HepG2 (cell line): Measurements from ENCODE around the gene MINDY2. TPM values are rescaled to one million over a fixed set of nuclear protein-coding genes. Genes with fewer than 3 reads are reported as not detected.

Experiments
- ATAC-seq: fragments of 200-7000 bp; cut with Tn5 transposase; 3 replicates; pipeline ENCODE4 v1.9.1; 2020; ENCODE audit warnings: mild to moderate bottlenecking, moderate library complexity
- BruUV-seq: library from RNA; stranded (reverse); fragments of 400-500 nt; replicated peaks from 2 replicates; lab custom pipeline; 2021; lab: Mats Ljungman, UMichigan
- CTCF ChIA-PET: fragments of 300-600 bp; formaldehyde crosslinking; extraction: SDS; loops from one replicate; lab custom pipeline; 2021; ENCODE audit warnings: low total read pairs, inconsistent platforms, low intra/inter-chr PET ratio; lab: Yijun Ruan, JAX
- POLR2A ChIA-PET: fragments of 350-600 bp; sonication (Branson Sonifier 250); formaldehyde crosslinking; loops from one replicate; lab custom pipeline; 2020; ENCODE audit warnings: antibody characterized with exemption, inconsistent platforms; lab: Yijun Ruan, JAX
- DNase-seq: peaks from one replicate; pipeline ENCODE4 v3.0.0-alpha.2; 2015; ENCODE audit warnings: low spot score
- FAIRE-seq: peaks from 3 replicates; lab custom pipeline; 2011; peaks lifted over from hg19 to GRCh38; lab: Jason Lieb, UNC
- H2AFZ ChIP-seq: one replicate; pipeline ENCODE4 v1.6.1; 2011; ENCODE audit warnings: low read length, inconsistent platforms
- H3K27ac ChIP-seq: fragments of 300-600 bp; 3 replicates; pipeline ENCODE4 v1.8.0; 2011; ENCODE audit warnings: mixed run types, mild to moderate bottlenecking, mixed read lengths, low read length, inconsistent platforms; ENCODE audit not compliant: insufficient read depth; ENCODE audit errors: extremely low read length
- H3K27me3 ChIP-seq, 2 experiments: fragments of 200-600 bp in 1 of 2; 2 replicates in 1 of 2; 3 replicates in 1 of 2; pipeline versions ENCODE4 v1.6.0 to v1.8.0; 2011; ENCODE audit warnings: low read length in 2 of 2, mild to moderate bottlenecking in 2 of 2, moderate library complexity in 2 of 2, inconsistent platforms in 1 of 2; ENCODE audit not compliant: insufficient read depth in 2 of 2, control insufficient read depth in 1 of 2
- H3K36me3 ChIP-seq, 2 experiments: fragments of 200-600 bp in 1 of 2; replicated peaks in 1 of 2; 2 replicates in 1 of 2; 3 replicates in 1 of 2; pipeline versions ENCODE4 v1.5.1 to v1.8.0; 2011; ENCODE audit warnings: low read length in 2 of 2, inconsistent platforms in 1 of 2; ENCODE audit not compliant: insufficient read depth in 2 of 2, control insufficient read depth in 1 of 2
- H3K4me1 ChIP-seq: 2 replicates; pipeline ENCODE4 v1.5.1; 2012; ENCODE audit warnings: low read length, inconsistent platforms; ENCODE audit not compliant: insufficient read depth
- H3K4me2 ChIP-seq: 2 replicates; pipeline ENCODE4 v1.6.0; 2011; ENCODE audit warnings: low read depth, low read length, inconsistent platforms
- H3K4me3 ChIP-seq, 3 experiments: fragments of 200-600 bp in 1 of 3; sonication (generic), shearing (Covaris generic) in 1 of 3; replicated peaks in 1 of 3; 2 replicates each; pipeline ENCODE4 v1.5.1; 2011 to 2016; ENCODE audit warnings: low read length in 3 of 3, inconsistent platforms in 2 of 3, low read depth in 2 of 3, mild to moderate bottlenecking in 2 of 3, control low read depth in 1 of 3, mixed read lengths in 1 of 3; ENCODE audit not compliant: insufficient read depth in 1 of 3
- H3K79me2 ChIP-seq: one replicate; pipeline ENCODE4 v1.6.1; 2011; ENCODE audit warnings: low read length, inconsistent platforms; ENCODE audit not compliant: insufficient read depth
- H3K9ac ChIP-seq: 2 replicates; pipeline ENCODE4 v1.6.0; 2011; ENCODE audit warnings: mild to moderate bottlenecking, low read depth, low read length, inconsistent platforms; ENCODE audit not compliant: insufficient read depth
- H3K9me3 ChIP-seq: 2 replicates; pipeline ENCODE4 v1.5.1; 2012; ENCODE audit warnings: mild to moderate bottlenecking, low read length
- H4K20me1 ChIP-seq: 2 replicates; pipeline ENCODE4 v1.6.0; 2011; ENCODE audit warnings: inconsistent platforms, mild to moderate bottlenecking, low read length, moderate library complexity; ENCODE audit not compliant: insufficient read depth
- CREM ChIP-seq, 2 experiments: sonication (generic) in 1 of 2; formaldehyde crosslinking in 1 of 2; IDR thresholded peaks; 2 replicates each; pipeline versions ENCODE4 v1.4.0 to v1.6.1; 2016 to 2020; ENCODE audit warnings: antibody characterized with exemption in 1 of 2, mild to moderate bottlenecking in 1 of 2, missing genetic modification reagents in 1 of 2
- EHMT2 ChIP-seq: fragments of 200-600 bp; sonication (generic); IDR thresholded peaks from 2 replicates; pipeline ENCODE4 v1.7.0; 2017; ENCODE audit warnings: antibody characterized with exemption, low read depth, low read length, borderline replicate concordance
- GZF1 ChIP-seq: sonication (generic); formaldehyde crosslinking; IDR thresholded peaks from 2 replicates; pipeline ENCODE4 v1.5.1; 2020; ENCODE audit warnings: mild to moderate bottlenecking, missing genetic modification reagents
- SIX4 ChIP-seq: sonication (generic); formaldehyde crosslinking; IDR thresholded peaks from 2 replicates; pipeline ENCODE4 v1.4.0; 2020; ENCODE audit warnings: missing genetic modification reagents
- STAG1 ChIP-seq: sonication (generic); formaldehyde crosslinking; IDR thresholded peaks from 2 replicates; pipeline ENCODE4 v1.4.0; 2020; ENCODE audit warnings: missing genetic modification reagents
- ZNF121 ChIP-seq: sonication (generic); formaldehyde crosslinking; IDR thresholded peaks from 2 replicates; pipeline ENCODE4 v1.5.0; 2020; ENCODE audit warnings: mild to moderate bottlenecking, missing genetic modification reagents
- ZNF816 ChIP-seq: sonication (generic); formaldehyde crosslinking; IDR thresholded peaks from 2 replicates; pipeline ENCODE4 v1.8.0; 2022; ENCODE audit warnings: missing genetic modification reagents, mild to moderate bottlenecking, borderline replicate concordance
- ZNF878 ChIP-seq: sonication (generic); formaldehyde crosslinking; IDR thresholded peaks from 2 replicates; pipeline ENCODE4 v1.8.1; 2023; ENCODE audit warnings: mild to moderate bottlenecking, missing genetic modification reagents, moderate library complexity
- ZSCAN29 ChIP-seq: sonication (generic); formaldehyde crosslinking; conservative IDR thresholded peaks from 2 replicates; pipeline ENCODE4 v1.4.0; 2020; ENCODE audit warnings: mild to moderate bottlenecking, missing genetic modification reagents
- WGBS: methylation state at CpG from one replicate; pipeline ENCODE4 v1.1.6; 2017; ENCODE audit warnings: low lambda C conversion rate; 5-methylcytosine and 5-hydroxymethylcytosine counted together
- in situ Hi-C: cut with HindIII; loops from 2 replicates; pipeline ENCODE4 v1.10.0; 2017; ENCODE audit warnings: low pct_unique_long_range_greater_than_20kb; ENCODE audit not compliant: extremely low pct_ligation_motif_present
- intact Hi-C: fragments of 100-400 bp; cut with micrococcal nuclease; formaldehyde crosslinking; loops from one replicate; pipeline ENCODE4 v1.10.0; 2022; ENCODE audit not compliant: unreplicated experiment
- polyA plus RNA-seq, 8 experiments: library from polyadenylated mRNA; depleted of rRNA in 3 of 8; stranded (reverse) in 7 of 8; unstranded in 1 of 8; fragments of >200 nt; fragmentation: Illumina TruSeq in 4 of 8; extraction: Trizol in 4 of 8; gene quantifications; 2 replicates each; pipeline versions ENCODE4 v1.2.1 to v1.2.3, GENCODE V29; 2011 to 2016; ENCODE audit warnings: low read depth in 4 of 8, missing spikeins in 1 of 8, mixed read lengths in 1 of 8; ENCODE audit not compliant: insufficient read depth in 1 of 8
- total RNA-seq, 5 experiments: library from RNA; depleted of rRNA; stranded (reverse); fragments of >200 nt; fragmentation: Illumina TruSeq; extraction: Trizol; gene quantifications; 2 replicates each; pipeline ENCODE4 v1.2.3, GENCODE V29; 2016; ENCODE audit warnings: low read depth in 1 of 5
- TF ChIP-seq, protein P1 (sequence below): sonication (generic); formaldehyde crosslinking; IDR thresholded peaks from 2 replicates; pipeline ENCODE4 v1.9.0; 2022; ENCODE audit warnings: missing genetic modification reagents, mild to moderate bottlenecking, borderline replicate concordance
- TF ChIP-seq, protein P2 (sequence below): sonication (generic); formaldehyde crosslinking; IDR thresholded peaks from 2 replicates; pipeline ENCODE4 v1.5.0; 2020; ENCODE audit warnings: mild to moderate bottlenecking, missing genetic modification reagents
- TF ChIP-seq, protein P3 (sequence below): sonication (generic); formaldehyde crosslinking; IDR thresholded peaks from 2 replicates; pipeline ENCODE4 v1.5.0; 2020; ENCODE audit warnings: mild to moderate bottlenecking, missing genetic modification reagents, moderate library complexity

Gene MINDY2
- total and polyA plus RNA-seq, 2 of the 13 experiments (the other 11 are each of a cell fraction or from before 2014, with no cell fraction given) = 7.2 to 12.6 TPM

DNA sequence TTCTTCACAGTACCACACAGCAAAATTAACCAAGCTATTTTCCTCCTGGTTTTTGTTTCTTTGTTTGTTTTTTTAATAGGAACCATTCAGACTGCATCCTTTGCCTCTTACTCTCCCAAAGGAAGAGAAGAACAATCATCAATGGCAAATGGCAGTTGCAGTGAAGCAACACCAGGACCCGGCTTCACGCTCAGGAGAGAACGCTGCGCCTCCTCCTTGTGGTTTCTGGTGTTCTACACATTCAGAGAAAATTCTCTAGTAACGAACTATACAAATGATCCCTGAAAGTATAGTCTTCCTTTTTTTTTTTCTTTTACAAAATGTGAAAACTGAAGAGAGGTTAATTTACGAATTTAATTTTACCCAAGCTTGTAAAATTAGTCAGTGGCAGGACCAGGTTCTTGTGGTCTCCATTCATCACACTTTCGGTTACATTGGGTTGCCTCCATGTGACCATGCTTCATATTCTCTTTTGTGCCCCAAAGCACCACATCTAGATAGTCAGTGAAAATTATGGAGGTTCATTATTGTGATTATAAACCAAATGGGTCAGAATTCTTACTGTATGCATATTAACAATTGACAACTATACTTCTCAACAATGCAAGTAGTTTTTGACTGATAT is 10.6 kb upstream of the MINDY2 start (continued):
- TF ChIP-seq, protein P1, sequence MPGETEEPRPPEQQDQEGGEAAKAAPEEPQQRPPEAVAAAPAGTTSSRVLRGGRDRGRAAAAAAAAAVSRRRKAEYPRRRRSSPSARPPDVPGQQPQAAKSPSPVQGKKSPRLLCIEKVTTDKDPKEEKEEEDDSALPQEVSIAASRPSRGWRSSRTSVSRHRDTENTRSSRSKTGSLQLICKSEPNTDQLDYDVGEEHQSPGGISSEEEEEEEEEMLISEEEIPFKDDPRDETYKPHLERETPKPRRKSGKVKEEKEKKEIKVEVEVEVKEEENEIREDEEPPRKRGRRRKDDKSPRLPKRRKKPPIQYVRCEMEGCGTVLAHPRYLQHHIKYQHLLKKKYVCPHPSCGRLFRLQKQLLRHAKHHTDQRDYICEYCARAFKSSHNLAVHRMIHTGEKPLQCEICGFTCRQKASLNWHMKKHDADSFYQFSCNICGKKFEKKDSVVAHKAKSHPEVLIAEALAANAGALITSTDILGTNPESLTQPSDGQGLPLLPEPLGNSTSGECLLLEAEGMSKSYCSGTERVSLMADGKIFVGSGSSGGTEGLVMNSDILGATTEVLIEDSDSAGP (CRISPR knock-in tag) = no peak
- no peak for TF ChIP-seq SIX4
- no peak for TF ChIP-seq ZSCAN29 (CRISPR knock-in tag)
- no peak for TF ChIP-seq ZNF816 (CRISPR knock-in tag)

DNA sequence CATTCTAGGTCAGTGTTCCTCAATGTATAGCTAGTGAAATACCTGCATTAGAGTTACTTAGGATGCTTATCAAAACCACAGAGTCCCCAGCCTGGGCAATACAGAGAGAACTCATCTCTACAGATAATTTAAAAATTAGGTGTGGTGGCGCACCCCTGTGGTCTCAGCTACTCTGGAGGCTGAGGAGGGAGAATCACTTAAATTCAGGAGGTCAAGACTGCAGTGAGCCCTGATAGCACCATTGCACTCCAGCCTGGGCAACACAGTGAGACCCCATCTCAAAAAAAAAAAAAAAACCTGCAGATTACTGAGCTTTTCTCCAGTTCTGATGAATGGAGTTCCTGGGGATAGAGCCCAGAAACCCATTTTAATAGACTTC is 10.1 kb upstream of the MINDY2 start:
- CTCF ChIA-PET = no interaction called here
- in situ Hi-C loops (no loop called here), intact Hi-C loops (no loop called here)
- Histone ChIP-seq H2AFZ (no peak overlapping the region), H3K9me3 (peaks cover 8% of the 10 kb centered on the region), H4K20me1 (no peaks in the 10 kb centered on the region), H3K4me3 (no peak overlapping the region), H3K36me3 (no peaks in the 10 kb centered on the region), H3K27ac (no peak overlapping the region), H3K79me2 (no peaks in the 10 kb centered on the region), H3K27me3 (no peaks in the 10 kb centered on the region), H3K4me1 (peaks cover 11% of the 10 kb centered on the region), H3K4me2 (no peak overlapping the region), H3K9ac (no peak overlapping the region)
- BruUV-seq = no TSS peak
- no peak for FAIRE-seq
- POLR2A ChIA-PET = interaction anchor here (1.5 to 1.6 kb wide), 2 partner anchors 10 to 11 kb away, joined by 7 read pairs; partner anchors contain the start of genes ADAM10 and MINDY2
- no peak for DNase-seq
- no peak for ATAC-seq
- 56% methylated on average over 1 of the region's 1 CpG for WGBS
- TF ChIP-seq ZNF121 (CRISPR knock-in tag) = peak; percentile 47; the same call in 1 of the 2 replicates
- TF ChIP-seq, protein P2, sequence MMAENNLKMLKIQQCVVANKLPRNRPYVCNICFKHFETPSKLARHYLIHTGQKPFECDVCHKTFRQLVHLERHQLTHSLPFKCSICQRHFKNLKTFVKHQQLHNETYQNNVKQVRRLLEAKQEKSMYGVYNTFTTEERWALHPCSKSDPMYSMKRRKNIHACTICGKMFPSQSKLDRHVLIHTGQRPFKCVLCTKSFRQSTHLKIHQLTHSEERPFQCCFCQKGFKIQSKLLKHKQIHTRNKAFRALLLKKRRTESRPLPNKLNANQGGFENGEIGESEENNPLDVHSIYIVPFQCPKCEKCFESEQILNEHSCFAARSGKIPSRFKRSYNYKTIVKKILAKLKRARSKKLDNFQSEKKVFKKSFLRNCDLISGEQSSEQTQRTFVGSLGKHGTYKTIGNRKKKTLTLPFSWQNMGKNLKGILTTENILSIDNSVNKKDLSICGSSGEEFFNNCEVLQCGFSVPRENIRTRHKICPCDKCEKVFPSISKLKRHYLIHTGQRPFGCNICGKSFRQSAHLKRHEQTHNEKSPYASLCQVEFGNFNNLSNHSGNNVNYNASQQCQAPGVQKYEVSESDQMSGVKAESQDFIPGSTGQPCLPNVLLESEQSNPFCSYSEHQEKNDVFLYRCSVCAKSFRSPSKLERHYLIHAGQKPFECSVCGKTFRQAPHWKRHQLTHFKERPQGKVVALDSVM (CRISPR knock-in tag) = peak; percentile 65
- peak; percentile 53 for TF ChIP-seq STAG1 (CRISPR knock-in tag)
- TF ChIP-seq EHMT2 = no peak
- TF ChIP-seq ZNF878 (CRISPR knock-in tag) = no peak
- no peak for TF ChIP-seq CREM (IDR thresholded peaks at IDR 0.05)
- TF ChIP-seq CREM (CRISPR knock-in tag; IDR thresholded peaks at IDR 0.05) = no peak
- TF ChIP-seq, protein P3, sequence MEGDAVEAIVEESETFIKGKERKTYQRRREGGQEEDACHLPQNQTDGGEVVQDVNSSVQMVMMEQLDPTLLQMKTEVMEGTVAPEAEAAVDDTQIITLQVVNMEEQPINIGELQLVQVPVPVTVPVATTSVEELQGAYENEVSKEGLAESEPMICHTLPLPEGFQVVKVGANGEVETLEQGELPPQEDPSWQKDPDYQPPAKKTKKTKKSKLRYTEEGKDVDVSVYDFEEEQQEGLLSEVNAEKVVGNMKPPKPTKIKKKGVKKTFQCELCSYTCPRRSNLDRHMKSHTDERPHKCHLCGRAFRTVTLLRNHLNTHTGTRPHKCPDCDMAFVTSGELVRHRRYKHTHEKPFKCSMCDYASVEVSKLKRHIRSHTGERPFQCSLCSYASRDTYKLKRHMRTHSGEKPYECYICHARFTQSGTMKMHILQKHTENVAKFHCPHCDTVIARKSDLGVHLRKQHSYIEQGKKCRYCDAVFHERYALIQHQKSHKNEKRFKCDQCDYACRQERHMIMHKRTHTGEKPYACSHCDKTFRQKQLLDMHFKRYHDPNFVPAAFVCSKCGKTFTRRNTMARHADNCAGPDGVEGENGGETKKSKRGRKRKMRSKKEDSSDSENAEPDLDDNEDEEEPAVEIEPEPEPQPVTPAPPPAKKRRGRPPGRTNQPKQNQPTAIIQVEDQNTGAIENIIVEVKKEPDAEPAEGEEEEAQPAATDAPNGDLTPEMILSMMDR (CRISPR knock-in tag) = peak; percentile 26
- TF ChIP-seq GZF1 (CRISPR knock-in tag) = no peak
- TF ChIP-seq, all 625 proteins: peak for 4
